SU-DHL-6 (cell line): ENCODE measurements around the gene GPR160.

Source experiments
- H2AFZ ChIP-seq: fragments of 200-600 bp; sonication (generic); 2 replicates; pipeline ENCODE4 v1.6.1; 2014; ENCODE audit warnings: low read depth, mild to moderate bottlenecking, moderate library complexity, mixed read lengths, antibody characterized with exemption, low read length; ENCODE audit not compliant: severe bottlenecking
- H3F3A ChIP-seq: fragments of 200-600 bp; shearing (Covaris generic); 2 replicates; pipeline ENCODE4 v1.6.0; 2016; ENCODE audit warnings: antibody characterized with exemption, mild to moderate bottlenecking; ENCODE audit not compliant: insufficient read depth
- H3K27ac ChIP-seq: fragments of 200-600 bp; sonication (generic); 2 replicates; pipeline ENCODE4 v1.5.1; 2016; ENCODE audit warnings: low read depth, mild to moderate bottlenecking, low read length, moderate library complexity, mixed read lengths
- H3K27me3 ChIP-seq: fragments of 200-600 bp; sonication (generic), shearing (Covaris generic); 2 replicates; pipeline ENCODE4 v1.6.0; 2014; ENCODE audit warnings: mild to moderate bottlenecking, low read length
- H3K36me3 ChIP-seq: fragments of 200-600 bp; sonication (generic); 2 replicates; pipeline ENCODE4 v1.6.1; 2014; ENCODE audit warnings: mild to moderate bottlenecking, low read length, mixed read lengths
- H3K4me2 ChIP-seq: fragments of 300-600, 200-600 bp; shearing (Covaris generic), sonication (generic); 2 replicates; pipeline ENCODE4 v1.6.0; 2014; ENCODE audit warnings: low read length, low read depth, mild to moderate bottlenecking; ENCODE audit not compliant: poor library complexity, severe bottlenecking
- H3K4me3 ChIP-seq: fragments of 200-600 bp; sonication (generic); 2 replicates; pipeline ENCODE4 v1.5.1; 2014; ENCODE audit warnings: antibody characterized with exemption, low read length, mild to moderate bottlenecking, mixed read lengths; ENCODE audit not compliant: insufficient read depth, poor library complexity, severe bottlenecking
- H3K79me2 ChIP-seq: fragments of 200-600 bp; sonication (generic); 2 replicates; pipeline ENCODE4 v1.6.1; 2014; ENCODE audit warnings: mild to moderate bottlenecking, low read length, moderate library complexity; ENCODE audit not compliant: insufficient read depth
- H3K9ac ChIP-seq: fragments of 200-600 bp; sonication (generic); 2 replicates; pipeline ENCODE4 v1.7.0; 2014; ENCODE audit warnings: mild to moderate bottlenecking, low read length
- H3K9me2 ChIP-seq: fragments of 200-600 bp; sonication (generic); replicated peaks from 2 replicates; pipeline ENCODE4 v1.6.1; 2014; ENCODE audit warnings: low read length; ENCODE audit not compliant: insufficient read depth
- H3K9me3 ChIP-seq: fragments of 200-600 bp; sonication (generic); 2 replicates; pipeline ENCODE4 v1.6.1; 2014; ENCODE audit warnings: low read length, mixed read lengths; ENCODE audit not compliant: insufficient read depth
- H4K20me1 ChIP-seq: fragments of 200-600 bp; sonication (generic); 2 replicates; pipeline ENCODE4 v1.6.1; 2014; ENCODE audit warnings: low read depth, mild to moderate bottlenecking, antibody characterized with exemption, low read length, moderate library complexity, mixed read lengths
- EZH2phosphoT487 ChIP-seq: fragments of 200-600 bp; sonication (generic), shearing (Covaris generic); conservative IDR thresholded peaks from 2 replicates; pipeline ENCODE4 v1.6.1; 2018; ENCODE audit warnings: mild to moderate bottlenecking, antibody characterized with exemption, low read length, moderate library complexity, mixed read lengths
- TF ChIP-seq, protein P1 (sequence below): fragments of 200-600 bp; sonication (generic); IDR thresholded peaks from one replicate; pipeline ENCODE4 v1.5.1; 2017; ENCODE audit warnings: antibody characterized with exemption, mild to moderate bottlenecking, low read length, moderate library complexity; ENCODE audit not compliant: insufficient read depth, poor library complexity, severe bottlenecking

The GPR160 gene

DNA sequence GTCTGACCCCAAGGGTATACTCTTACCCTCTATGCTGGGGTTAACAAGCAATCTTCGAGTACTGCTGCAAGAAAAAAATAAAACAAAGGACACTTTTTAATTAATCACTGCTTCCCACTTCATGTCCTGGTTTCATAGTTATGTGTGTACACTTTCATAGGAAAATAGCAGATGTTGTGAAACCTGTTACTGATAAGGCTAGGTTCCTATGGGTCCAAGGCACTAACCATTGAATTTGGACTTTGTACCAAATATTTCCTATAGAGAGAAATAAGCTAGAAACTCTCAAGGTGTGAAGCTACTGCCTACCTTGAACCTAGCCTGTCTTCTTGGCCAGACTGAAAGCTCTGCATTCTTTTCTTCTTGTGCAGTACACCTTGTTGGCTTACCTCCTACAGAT is 14.6 kb upstream of the GPR160 start:
- no peaks in the 10 kb centered on the region for H3F3A ChIP-seq
- no peaks in the 10 kb centered on the region for H3K9me2 ChIP-seq
- no peaks in the 10 kb centered on the region for H3K36me3 ChIP-seq
- no peaks in the 10 kb centered on the region for H3K9me3 ChIP-seq
- no peaks in the 10 kb centered on the region for H3K27me3 ChIP-seq
- H3K27ac ChIP-seq = no peak overlapping the region
- no peak overlapping the region for H2AFZ ChIP-seq
- no peak for TF ChIP-seq EZH2phosphoT487
- TF ChIP-seq, protein P1, sequence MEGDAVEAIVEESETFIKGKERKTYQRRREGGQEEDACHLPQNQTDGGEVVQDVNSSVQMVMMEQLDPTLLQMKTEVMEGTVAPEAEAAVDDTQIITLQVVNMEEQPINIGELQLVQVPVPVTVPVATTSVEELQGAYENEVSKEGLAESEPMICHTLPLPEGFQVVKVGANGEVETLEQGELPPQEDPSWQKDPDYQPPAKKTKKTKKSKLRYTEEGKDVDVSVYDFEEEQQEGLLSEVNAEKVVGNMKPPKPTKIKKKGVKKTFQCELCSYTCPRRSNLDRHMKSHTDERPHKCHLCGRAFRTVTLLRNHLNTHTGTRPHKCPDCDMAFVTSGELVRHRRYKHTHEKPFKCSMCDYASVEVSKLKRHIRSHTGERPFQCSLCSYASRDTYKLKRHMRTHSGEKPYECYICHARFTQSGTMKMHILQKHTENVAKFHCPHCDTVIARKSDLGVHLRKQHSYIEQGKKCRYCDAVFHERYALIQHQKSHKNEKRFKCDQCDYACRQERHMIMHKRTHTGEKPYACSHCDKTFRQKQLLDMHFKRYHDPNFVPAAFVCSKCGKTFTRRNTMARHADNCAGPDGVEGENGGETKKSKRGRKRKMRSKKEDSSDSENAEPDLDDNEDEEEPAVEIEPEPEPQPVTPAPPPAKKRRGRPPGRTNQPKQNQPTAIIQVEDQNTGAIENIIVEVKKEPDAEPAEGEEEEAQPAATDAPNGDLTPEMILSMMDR = no peak
- no peaks in the 10 kb centered on the region for H4K20me1 ChIP-seq
- no peak overlapping the region for H3K9ac ChIP-seq
- no peak overlapping the region for H3K4me2 ChIP-seq
- H3K79me2 ChIP-seq = no peaks in the 10 kb centered on the region
- H3K4me3 ChIP-seq = no peak overlapping the region

DNA sequence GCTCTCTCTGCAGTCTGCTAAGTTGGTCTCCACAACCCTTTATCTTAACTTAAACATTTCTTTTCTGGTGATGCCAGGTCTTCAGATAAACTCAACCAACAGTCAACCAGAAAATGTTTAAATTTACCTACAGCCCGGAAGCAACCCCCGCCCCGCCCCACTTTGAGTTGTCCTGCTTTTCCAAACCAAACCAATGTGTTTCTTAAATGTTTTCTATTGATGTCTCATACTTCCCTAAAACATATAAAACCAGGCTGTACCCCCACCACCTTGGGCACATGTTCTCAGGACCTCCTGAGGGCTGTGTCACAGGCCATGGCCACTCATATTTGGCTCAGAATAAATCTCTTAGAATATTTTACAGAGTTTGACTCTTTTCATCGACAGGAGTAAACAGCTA is 13.2 kb upstream of the GPR160 start:
- no peak for TF ChIP-seq EZH2phosphoT487
- TF ChIP-seq, protein P1 = no peak
- no peak overlapping the region for H3K9ac ChIP-seq
- no peak overlapping the region for H3K4me2 ChIP-seq
- no peak overlapping the region for H3K27ac ChIP-seq
- no peaks in the 10 kb centered on the region for H3K9me3 ChIP-seq
- H3K4me3 ChIP-seq = no peak overlapping the region
- H2AFZ ChIP-seq = no peak overlapping the region
- H3K9me2 ChIP-seq = no peaks in the 10 kb centered on the region
- H3K79me2 ChIP-seq = no peaks in the 10 kb centered on the region
- no peaks in the 10 kb centered on the region for H3K36me3 ChIP-seq
- H4K20me1 ChIP-seq = no peaks in the 10 kb centered on the region
- no peaks in the 10 kb centered on the region for H3F3A ChIP-seq
- no peaks in the 10 kb centered on the region for H3K27me3 ChIP-seq

DNA sequence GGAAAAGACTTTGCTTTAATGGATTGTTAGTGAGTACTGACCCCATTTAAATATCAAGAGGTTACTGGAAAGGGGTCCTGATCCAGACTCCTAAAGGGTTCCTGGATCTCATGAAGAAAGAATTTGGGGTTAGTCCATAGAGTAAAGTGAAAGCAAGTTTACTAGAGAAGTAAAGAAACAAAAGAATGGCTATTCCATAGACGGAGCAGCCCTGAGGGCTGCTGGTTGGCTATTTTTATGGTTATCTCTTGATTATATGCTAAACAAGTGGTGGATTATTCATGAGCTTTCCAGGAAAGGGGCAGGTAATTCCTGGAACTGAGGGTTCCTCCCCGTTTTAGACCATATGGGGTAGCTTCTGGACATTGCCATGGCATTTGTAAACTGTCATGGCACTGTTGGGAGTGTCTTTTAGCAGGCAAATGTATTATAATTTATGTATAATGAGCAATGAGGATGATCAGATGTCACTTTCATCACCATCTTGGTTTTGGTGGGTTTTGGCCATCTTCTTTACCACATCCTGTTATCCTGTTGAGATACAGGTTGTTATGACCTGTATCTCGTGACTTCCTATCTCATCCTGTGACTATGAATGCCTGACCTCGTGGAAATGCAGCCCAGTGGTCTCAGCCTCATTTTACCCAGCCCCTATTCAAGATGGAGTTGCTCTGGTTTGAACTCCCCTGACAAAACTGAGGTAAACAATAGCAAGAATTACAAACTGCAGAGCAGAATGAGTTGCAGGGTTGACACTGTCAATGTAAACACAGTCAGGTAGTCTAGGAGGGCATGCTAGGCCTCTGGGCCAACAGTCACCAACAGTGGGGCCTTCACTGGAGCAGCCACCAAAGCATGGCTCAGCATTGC is 10.3 kb upstream of the GPR160 start:
- no peaks in the 10 kb centered on the region for H3F3A ChIP-seq
- no peak overlapping the region for H3K27ac ChIP-seq
- H3K36me3 ChIP-seq = no peaks in the 10 kb centered on the region
- no peak overlapping the region for H2AFZ ChIP-seq
- H3K9ac ChIP-seq = no peak overlapping the region
- TF ChIP-seq, protein P1 = no peak
- no peak for TF ChIP-seq EZH2phosphoT487
- H3K9me3 ChIP-seq = no peaks in the 10 kb centered on the region
- H3K4me3 ChIP-seq = no peak overlapping the region
- no peaks in the 10 kb centered on the region for H3K79me2 ChIP-seq
- H3K27me3 ChIP-seq = no peaks in the 10 kb centered on the region
- H3K4me2 ChIP-seq = no peak overlapping the region
- H3K9me2 ChIP-seq = no peaks in the 10 kb centered on the region
- H4K20me1 ChIP-seq = no peaks in the 10 kb centered on the region
